GM12864 (cell line): Measurements from ENCODE around the gene FAAH2.

Experiments
- DNase-seq: peaks from one replicate; pipeline ENCODE4 v3.0.0-alpha.2; 2011; ENCODE audit warnings: low read depth
- H3K4me3 ChIP-seq: 2 replicates; pipeline ENCODE4 v1.5.1; 2011; ENCODE audit warnings: mild to moderate bottlenecking, low read depth, low read length, control low read depth
- TF ChIP-seq, protein P1 (sequence below): IDR thresholded peaks from 2 replicates; pipeline ENCODE4 v1.5.1; 2011; ENCODE audit warnings: low read depth, mild to moderate bottlenecking, moderate library complexity, low read length, control low read depth, inconsistent platforms; ENCODE audit errors: missing control alignments

FAAH2 gene

DNA sequence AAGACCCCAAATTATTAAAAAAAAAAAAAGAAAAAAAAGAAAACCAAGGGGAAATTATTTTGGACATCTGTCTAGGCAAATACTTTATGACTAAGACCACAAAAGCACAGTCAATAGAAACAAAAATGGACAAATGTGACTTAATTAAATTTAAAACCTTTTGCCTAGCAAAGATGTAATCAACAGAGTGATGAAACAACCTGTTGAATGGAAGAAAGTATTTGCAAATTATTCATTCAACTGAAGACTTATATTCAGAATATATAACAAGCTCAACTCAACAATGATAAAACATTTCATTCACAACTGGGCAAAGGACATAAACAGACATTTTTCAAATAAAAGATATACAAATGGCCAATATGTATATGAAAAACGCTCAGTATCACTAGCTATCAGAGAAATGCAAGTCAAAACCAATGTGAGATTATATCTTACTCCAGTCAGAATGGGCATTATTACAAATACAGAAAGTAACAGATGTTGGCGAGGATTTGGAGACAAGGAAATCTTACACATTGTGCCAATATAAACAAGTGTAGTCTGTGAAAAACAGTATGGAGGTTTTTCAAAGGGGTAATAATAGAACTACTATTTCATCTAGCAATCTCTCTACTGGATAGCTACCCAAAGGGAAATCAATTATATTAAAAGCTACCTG lies 67.1 kb downstream of the FAAH2 start:
- DNase-seq: no peak
- TF ChIP-seq, protein P1, sequence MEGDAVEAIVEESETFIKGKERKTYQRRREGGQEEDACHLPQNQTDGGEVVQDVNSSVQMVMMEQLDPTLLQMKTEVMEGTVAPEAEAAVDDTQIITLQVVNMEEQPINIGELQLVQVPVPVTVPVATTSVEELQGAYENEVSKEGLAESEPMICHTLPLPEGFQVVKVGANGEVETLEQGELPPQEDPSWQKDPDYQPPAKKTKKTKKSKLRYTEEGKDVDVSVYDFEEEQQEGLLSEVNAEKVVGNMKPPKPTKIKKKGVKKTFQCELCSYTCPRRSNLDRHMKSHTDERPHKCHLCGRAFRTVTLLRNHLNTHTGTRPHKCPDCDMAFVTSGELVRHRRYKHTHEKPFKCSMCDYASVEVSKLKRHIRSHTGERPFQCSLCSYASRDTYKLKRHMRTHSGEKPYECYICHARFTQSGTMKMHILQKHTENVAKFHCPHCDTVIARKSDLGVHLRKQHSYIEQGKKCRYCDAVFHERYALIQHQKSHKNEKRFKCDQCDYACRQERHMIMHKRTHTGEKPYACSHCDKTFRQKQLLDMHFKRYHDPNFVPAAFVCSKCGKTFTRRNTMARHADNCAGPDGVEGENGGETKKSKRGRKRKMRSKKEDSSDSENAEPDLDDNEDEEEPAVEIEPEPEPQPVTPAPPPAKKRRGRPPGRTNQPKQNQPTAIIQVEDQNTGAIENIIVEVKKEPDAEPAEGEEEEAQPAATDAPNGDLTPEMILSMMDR: no peak
- H3K4me3 ChIP-seq: no peak overlapping the region

DNA sequence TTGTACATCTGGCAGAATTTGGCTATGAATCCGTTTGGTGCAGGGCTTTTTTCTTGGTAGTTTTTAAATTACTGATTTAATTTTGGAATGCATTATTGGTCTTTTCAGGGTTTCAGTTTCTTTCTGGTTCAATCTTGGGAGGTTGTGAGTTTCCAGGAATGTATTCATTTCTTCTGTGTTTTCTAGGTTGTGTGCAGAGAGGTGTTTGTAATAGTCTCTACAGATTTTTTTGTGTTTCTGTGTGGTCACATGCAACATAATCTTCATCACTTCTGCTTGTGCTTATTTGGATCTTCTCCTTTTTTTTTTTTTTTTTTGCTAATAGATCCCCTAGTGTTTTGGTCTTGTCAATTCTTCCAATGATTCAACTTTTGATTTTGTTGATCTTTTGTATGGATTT lies 77.6 kb downstream of the FAAH2 start:
- H3K4me3 ChIP-seq: no peak overlapping the region
- TF ChIP-seq, protein P1: no peak
- DNase-seq: no peak

DNA sequence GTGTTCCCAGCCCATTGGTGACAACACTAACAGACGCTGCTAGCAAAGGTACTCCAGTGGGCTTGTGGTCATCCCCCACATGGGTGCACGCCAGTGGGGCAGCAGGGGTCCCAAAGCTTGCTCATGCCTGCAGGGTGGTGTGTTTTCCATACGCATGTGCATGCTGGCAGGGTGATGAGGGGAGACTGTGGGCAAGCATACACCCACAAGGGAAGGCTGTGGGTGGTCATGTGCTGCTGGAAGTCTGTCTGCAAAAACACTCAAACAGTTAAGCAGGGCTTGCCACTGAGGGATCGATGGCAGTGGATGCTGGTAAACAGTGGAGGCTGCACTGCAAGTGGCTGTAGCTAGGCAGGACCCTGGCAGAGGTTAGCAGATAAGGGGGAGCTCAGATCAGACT lies 79.9 kb downstream of the FAAH2 start:
- H3K4me3 ChIP-seq: no peak overlapping the region
- DNase-seq: no peak
- TF ChIP-seq, protein P1: no peak

DNA sequence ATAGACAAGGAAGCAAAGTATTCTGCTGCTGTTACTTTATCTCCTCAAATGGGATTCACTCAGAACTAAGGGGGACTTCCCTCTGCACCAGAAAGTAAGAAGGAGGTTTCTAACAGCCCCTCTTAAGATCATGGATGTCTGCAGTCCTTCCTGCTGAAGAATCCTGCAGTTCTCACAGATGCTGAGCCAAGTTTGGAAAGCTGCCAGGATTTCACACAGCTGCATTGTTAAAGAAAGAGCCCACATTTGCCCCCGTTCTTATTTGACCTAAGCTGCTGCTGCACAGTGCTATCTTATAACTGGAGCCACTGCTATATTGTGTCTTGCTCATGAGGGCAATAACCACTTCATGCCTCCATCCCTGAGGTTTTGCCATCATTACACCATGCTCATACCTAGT lies 81.1 kb downstream of the FAAH2 start:
- DNase-seq: no peak
- TF ChIP-seq, protein P1: no peak
- H3K4me3 ChIP-seq: no peak overlapping the region

DNA sequence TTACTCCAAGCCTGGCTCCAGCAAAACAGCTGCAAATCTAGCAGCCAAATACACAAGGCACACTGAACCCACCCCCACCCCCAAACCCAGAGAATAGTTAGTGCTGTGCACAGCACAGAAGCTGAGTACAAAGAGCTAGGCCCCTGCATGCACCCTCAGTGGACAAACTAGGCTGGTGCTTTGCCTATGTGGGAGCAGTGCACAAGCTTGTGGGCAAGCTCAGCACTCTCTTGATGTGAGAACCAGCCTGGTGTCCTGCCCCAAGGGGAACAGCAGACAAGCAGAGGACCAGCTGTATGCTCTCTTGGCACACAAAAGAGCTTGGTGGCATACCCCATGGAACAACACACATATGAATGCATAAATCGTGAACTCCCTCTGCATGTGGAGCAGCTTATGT lies 81.7 kb downstream of the FAAH2 start:
- TF ChIP-seq, protein P1: no peak
- no peak overlapping the region for H3K4me3 ChIP-seq
- no peak for DNase-seq

DNA sequence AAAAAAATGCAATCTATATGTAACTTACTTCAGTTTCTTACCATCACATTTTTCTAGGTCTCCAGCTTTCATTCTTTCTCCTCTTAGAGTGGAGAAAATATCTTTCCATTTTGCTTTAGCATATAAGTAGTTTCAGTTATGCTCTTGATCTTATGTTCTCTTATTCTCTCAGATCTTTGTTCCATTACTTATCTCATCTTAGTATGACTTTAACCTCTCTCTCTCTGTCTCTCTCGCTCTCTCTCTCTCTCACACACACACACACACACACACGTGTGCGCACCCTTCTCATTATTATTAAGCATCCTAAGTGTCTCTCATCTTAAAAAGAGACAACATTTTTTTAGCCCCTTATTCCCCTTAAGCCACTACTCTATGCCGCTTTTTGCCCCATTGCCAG lies 92.8 kb downstream of the FAAH2 start:
- no peak overlapping the region for H3K4me3 ChIP-seq
- no peak for DNase-seq
- TF ChIP-seq, protein P1: no peak
